Measurements from ENCODE around the gene ANKS3. TPM values are rescaled to one million over a fixed set of nuclear protein-coding genes. Genes with fewer than 3 reads are reported as not detected.

Gene ANKS3
- total and polyA plus RNA-seq, 2 donors (not counting 3 experiments of a cell fraction or from before 2014, with no cell fraction given), result 13.9 to 24.0 TPM

- CTCF ChIA-PET, result no interaction called here
- no peak for FAIRE-seq
- H3K9ac ChIP-seq (replicated peaks; ENCODE audit: extremely low read depth, insufficient read depth, low read length), result no peak overlapping the region
Observed at GRCh38 chr16:4684058-4684715, 49.9 kb downstream of the ANKS3 start.

More at GRCh38 chr16:4684058-4684715, 49.9 kb downstream of the ANKS3 start:
- Histone ChIP-seq H3K27ac (ENCODE audit: insufficient read depth, low read depth, low read length) (no peak overlapping the region), H3K79me2 (ENCODE audit: control insufficient read depth, insufficient read depth, low read length) (no peaks in the 10 kb centered on the region), H3K4me3 (replicated peaks in 1 of 3; ENCODE audit: insufficient read depth in 1 of 3, low read depth in 1 of 3, low read length in 3 of 3) (no peak overlapping the region), H3K9me1 (replicated peaks; ENCODE audit: control insufficient read depth, extremely low read depth, insufficient read depth, low read length) (no peaks in the 10 kb centered on the region), H3K9me3 (replicated peaks; ENCODE audit: control insufficient read depth, insufficient read depth, low read length) (no peaks in the 10 kb centered on the region), H2AFZ (ENCODE audit: low read depth, low read length) (no peak overlapping the region), H3K4me2 (ENCODE audit: insufficient read depth, low read length) (no peak overlapping the region), H3K27me3 (ENCODE audit: control insufficient read depth in 2 of 2, insufficient read depth in 2 of 2, low read length in 2 of 2) (no peaks in the 10 kb centered on the region), H3K36me3 (ENCODE audit: control insufficient read depth in 2 of 2, extremely low read depth in 1 of 2, insufficient read depth in 2 of 2, low read length in 2 of 2) (peaks cover 4 to 52% of the 10 kb centered on the region in 2 experiments), H3K4me1 (ENCODE audit: control insufficient read depth, extremely low read depth, insufficient read depth, low read length) (no peaks in the 10 kb centered on the region), H4K20me1 (replicated peaks; ENCODE audit: control insufficient read depth, extremely low read depth, insufficient read depth, low read length) (no peaks in the 10 kb centered on the region)
- no peak for TF ChIP-seq EZH2 (IDR thresholded peaks at IDR 0.05; ENCODE audit: borderline replicate concordance, low read depth, low read length, severe bottlenecking)
- TF ChIP-seq FOS (IDR thresholded peaks at IDR 0.05; ENCODE audit: borderline replicate concordance, insufficient read depth, low read length), result no peak
- no peak for TF ChIP-seq POLR2A (IDR thresholded peaks at IDR 0.05; ENCODE audit: low read depth, low read length)
- no peak for TF ChIP-seq MAX (IDR thresholded peaks at IDR 0.05; ENCODE audit: insufficient read depth, insufficient read length)
- TF ChIP-seq MYC (IDR thresholded peaks at IDR 0.05; ENCODE audit: low read depth, low read length), result no peak
- TF ChIP-seq CTCF (IDR thresholded peaks at IDR 0.05; ENCODE audit: extremely low read depth in 1 of 2, insufficient read depth in 1 of 2, low read depth in 1 of 2, low read length in 2 of 2), result no peak
- no peak for TF ChIP-seq POLR2AphosphoS5 (IDR thresholded peaks at IDR 0.05; ENCODE audit: insufficient read depth, low read depth, low read length)
- TF ChIP-seq JUN (IDR thresholded peaks at IDR 0.05; ENCODE audit: borderline replicate concordance, insufficient read depth, insufficient read length, low read depth), result no peak
- no peak for TF ChIP-seq GATA2 (IDR thresholded peaks at IDR 0.05; ENCODE audit: insufficient read depth, insufficient read length, low read depth, low read length)
- POLR2A ChIA-PET, result no interaction called here
- DNase-seq (ENCODE audit: low read depth, low spot score), result no peak
- dilution Hi-C loops (cut with MboI; ENCODE audit: extremely low pct_ligation_motif_present, low sequenced_read_pairs), result no loop called here
- intact Hi-C loops (cut with micrococcal nuclease), result no loop called here
- no TSS peak for BruUV-seq (replicated peaks)
